ENCODE results near the gene C7orf25.

Gene C7orf25

GRCh38 chr7:42911454-42912447 lies at the start of gene C7orf25:
TSS of gene C7orf25 (minus strand) at chr7:42912070. CDS start at chr7:42910900, 1,170 bp downstream.
- peak; percentile 96 for DNase-seq (ENCODE audit: low spot score)

DNA sequence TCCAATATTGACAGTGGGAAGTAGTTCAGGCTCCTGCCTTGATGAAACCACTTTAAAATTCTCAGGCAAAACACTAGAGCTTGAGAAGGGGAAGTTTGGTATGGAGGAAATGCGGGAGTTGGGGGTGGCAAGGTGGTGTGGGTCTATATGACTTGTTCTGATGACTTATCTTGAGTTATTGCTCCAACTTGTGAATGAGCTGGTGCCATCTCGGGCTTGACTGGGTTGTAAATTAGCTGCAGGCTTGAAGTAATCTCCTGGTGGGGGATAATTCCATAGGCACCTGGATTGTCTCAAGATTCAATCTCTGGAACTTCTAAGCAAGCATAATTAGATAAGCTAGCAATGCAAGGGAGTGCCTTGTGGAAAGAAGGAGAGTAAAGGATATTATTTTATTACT lies 49.3 kb upstream of the C7orf25 start:
- no peak for DNase-seq (ENCODE audit: low spot score)

DNA sequence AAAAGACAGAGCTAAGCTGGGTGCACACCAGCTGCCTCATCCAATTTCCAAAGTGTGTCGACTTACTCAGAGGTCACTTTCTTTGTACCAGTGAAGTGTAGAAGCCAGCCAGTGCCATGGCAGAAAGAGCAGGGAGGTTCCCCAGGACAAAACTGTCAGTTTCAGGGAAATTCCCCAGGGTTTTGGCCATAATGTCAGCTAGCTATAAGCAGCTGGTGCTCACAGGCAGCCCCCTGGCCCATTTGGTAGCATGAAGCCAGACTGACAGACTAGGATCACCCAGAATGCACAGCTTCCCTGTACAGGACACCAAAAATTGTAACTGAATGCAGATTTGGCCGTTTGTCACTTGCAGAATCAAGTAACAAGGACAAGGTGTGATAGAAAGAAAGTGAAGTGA lies 48.9 kb upstream of the C7orf25 start:
- no peak for DNase-seq (ENCODE audit: low spot score)

DNA sequence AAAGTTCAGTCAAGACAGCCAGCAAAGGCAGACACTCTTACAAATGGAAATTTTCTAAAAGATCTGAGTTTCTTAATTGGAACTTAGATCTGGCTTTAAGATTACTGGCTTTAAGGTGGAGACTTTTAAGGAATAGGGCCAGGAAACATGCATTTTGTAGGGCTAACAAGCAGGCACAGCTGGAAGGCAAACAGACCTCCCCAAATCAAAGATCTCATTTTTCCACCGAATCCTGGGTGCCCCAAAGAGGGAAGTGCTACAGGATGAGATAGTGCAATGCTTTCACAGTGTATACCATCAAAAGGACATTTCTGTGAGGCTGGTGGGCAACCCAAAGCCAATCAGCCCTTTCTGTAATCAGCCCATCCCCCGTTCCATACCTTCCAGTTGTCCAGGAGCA lies 47.7 kb upstream of the C7orf25 start:
- DNase-seq (ENCODE audit: low spot score) = no peak

DNA sequence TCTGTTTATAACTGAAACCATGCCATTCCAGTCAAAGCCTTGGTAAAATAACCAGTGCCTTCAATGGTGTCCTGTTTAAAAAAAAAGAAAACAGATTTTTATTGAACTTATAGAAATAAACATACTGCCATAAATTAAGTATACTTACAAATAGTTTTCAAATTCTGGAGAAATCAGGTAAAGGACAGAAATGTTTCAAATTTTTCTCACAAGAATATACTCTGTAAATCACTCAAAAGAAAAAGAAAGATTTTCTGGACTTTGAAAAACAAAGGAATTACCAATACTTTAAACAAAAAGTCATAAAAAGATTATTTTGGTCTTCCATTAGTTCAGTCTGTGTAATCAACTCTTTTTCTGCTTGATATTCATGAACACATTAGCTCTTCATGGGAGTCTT lies 44.2 kb upstream of the C7orf25 start:
- DNase-seq (ENCODE audit: low spot score) = no peak

- DNase-seq (ENCODE audit: low spot score) = no peak
Observed at GRCh38 chr7:42953994-42954393, 42.1 kb upstream of the C7orf25 start.

DNA sequence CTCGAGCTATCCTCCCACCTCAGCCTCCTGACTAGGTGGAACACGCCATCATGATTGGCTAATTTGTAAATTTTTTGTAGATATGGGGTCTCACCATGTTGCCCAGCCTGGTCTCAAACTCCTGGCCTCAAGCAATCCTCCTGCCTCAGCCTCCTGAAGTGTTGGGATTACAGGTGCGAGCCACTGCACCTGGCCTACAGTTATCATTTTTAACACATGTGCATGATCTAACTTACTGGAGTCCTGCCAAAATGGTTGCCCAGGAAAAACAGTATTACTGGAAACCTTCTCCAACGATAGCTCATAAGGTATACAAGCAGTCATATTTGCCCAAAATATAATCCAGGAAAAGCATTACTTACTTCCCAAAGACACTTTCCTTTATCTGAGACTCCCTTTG lies 40.5 kb upstream of the C7orf25 start:
- DNase-seq (ENCODE audit: low spot score) = no peak

GRCh38 chr7:42950417-42950816 lies 38.5 kb upstream of the C7orf25 start:
- DNase-seq (ENCODE audit: low spot score) = no peak

- DNase-seq (ENCODE audit: low spot score) = no peak
Observed at GRCh38 chr7:42947521-42947920, 35.7 kb upstream of the C7orf25 start.

GRCh38 chr7:42946627-42946950 lies 34.7 kb upstream of the C7orf25 start:
- DNase-seq (ENCODE audit: low spot score) = no peak

DNA sequence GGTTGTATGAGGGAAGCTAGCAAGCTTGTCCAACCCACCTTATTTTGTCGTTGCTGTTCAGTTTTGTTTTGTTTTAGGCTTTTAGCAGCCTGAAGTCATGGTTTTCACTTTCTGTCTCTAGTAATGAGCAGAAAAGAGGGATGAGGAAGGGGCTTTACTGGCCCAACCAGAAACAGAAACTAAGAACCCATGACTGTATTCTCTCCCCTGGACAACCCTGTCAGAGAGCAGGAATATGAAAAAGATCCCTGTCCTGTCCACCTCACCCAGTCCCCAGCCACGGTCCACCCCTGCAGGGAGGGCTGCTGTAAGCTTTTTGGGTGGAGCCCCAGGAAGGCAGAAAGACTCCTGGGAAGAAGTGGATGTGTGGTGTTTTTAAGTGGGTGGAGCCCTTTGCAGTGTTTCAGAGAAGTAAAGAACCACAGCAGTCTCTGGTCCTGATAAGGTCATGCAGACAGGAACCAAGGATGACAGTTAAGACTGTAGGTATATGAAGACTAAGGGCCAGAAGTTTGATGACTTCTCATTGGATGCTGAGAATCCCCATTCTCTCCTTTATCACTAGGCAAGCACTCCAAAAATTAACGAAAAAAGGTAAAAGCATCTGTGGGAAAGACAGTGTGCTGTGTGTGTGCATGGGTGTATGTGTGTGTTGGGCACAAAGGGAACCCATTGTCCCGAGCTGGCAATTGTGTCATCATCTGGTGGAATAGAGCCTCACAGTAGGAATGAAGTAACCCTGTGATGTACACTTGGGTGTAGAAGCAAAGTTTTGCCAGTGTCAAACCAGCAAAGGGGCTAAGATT lies 34.2 kb upstream of the C7orf25 start:
- DNase-seq (ENCODE audit: low spot score) = no peak

DNA sequence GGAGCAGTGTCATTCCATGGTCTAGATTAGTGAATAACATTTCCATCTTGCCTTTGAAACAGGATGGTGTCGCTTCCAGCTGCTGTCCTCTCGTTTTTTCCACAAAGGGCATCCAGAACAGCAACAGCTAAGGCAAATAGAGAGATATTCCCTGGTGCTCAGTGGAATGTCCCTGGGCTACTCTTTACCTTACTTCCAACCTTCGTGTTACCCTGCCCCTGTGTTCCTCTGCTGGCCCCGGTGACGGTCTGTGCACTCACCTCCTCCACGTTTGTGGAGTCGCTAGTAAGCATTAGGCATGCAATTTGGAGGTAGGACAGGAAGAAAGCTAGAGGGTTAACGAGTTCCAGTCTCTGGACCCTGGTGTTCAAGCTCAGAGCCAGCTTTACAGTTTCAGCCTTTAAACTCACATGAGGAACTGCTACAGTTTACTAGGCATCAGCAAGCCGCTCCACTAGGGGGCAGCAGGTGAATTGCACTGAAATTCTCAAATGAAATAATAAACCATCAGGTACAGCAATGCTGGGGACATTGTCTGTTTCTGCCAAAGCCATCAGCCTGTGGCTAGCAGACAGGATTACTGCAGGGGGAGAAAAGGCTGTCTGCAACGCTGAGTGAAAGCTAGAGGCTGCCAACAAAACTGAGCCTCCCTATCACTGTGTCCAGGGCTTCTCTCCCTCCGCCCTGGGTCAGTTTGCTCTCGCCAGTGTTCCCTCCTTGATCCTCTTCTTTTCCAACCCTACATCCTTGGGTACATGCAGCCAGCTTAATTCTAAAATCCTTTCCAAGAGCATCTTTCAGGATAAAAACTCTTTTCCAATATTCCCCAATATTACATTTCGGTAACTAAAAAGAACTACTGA lies 29.3 kb upstream of the C7orf25 start:
- DNase-seq (ENCODE audit: low spot score) = peak; percentile 75

DNA sequence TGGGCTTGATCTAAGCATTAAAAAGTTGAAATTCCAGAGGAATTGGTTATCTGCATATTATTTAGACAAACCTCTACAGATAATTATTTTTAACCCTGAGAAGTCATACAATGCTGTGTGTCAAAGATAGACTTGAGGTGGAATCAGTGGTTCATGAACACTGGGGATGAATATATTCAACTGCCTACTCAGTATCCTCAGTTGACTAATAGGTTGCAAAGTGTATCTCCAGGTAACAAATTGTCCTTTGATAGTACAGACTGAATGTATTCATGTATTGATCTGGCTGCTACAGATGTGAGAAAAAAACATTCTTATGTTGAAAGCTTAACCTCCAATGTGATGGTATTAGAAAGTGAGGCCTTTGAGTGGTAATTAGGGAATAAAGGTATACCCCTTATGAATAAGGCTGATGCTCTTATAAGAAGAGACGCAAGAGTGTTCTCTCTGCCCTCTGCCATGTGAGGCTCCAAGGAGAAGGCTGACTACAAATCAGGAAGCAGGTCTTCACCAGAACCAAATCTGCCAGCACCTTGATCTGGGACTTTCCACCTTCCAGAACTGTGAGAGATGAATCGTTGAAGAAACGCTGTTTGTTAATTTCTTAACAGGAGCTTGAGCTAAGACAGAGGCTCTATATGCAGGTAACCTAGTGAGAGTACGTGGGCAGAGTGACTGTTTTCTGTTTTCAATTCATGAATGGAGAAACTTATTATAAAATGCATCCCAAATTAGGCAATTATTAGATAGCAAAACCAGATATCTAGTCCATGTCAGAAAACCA lies 27.8 kb upstream of the C7orf25 start:
- no peak for DNase-seq (ENCODE audit: low spot score)

DNA sequence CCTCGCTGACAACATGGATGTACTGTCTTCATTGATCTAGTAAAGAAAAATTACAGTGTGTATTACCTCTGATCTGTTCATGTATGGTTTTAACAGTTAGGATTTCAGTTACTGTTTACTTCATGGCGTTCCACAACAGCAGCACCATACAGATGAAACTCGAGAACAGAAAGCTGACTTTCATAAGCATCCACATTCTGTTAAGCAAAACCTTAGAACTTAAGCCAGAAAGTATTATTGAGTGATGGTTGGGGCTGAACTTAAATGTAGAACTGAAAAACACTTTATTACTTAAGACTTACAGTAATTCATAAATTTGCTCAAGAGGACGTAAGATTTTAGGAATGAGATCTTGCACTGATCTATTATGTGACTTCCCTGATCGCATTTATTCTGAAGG lies 24.0 kb upstream of the C7orf25 start:
- DNase-seq (ENCODE audit: low spot score) = no peak

DNA sequence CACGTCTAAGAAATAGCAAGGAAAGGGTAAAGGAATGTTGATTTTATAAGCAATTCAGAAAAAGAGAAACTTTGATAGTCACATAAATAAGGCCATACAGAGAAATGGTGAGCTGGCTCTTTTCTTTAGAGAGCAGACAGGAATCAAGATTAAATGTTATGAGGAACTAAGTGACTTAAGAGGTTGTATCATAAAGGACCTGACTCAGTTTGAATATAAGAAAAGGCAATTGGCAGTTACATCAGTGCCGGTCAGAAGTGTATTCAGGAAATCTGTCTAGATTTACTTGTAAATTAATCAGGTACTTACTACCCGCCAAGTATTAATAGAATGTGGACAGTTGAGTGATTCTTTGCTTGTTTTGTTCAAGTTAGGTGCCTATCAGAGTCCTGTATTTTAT lies 22.4 kb upstream of the C7orf25 start:
- no peak for DNase-seq (ENCODE audit: low spot score)

GRCh38 chr7:42932811-42933591 lies 21.1 kb upstream of the C7orf25 start:
- DNase-seq (ENCODE audit: low spot score) = peak; percentile 54

- DNase-seq (ENCODE audit: low spot score) = peak; percentile 100
Observed at GRCh38 chr7:42931834-42932651, 20.2 kb upstream of the C7orf25 start, which contains the start of the genes MRPL32 and PSMA2. TSS of gene MRPL32 (plus strand) at chr7:42932376. CDS start at chr7:42932387, 11 bp downstream. TSS of gene PSMA2 (minus strand) at chr7:42932174. CDS start at chr7:42932158, 16 bp downstream.

DNA sequence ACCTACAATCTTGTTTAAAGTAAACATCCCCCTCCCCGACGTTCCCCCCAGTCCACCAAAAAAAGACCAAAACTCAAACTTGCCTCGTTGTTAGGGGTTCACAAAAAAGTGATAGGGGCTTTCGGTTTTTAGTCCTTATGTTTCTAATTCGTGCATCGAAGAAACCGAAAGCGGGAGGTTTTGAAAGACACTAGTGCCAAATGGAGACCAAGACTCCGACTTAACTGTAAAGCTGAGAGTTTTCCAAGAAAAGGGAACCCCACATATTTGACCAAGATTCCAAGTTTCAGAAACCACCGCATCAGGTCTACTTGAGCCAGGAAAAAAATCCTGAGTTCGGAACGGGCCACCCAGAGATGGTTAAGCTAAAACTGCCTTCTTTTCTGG lies 19.6 kb upstream of the C7orf25 start:
- no peak for DNase-seq (ENCODE audit: low spot score)

DNA sequence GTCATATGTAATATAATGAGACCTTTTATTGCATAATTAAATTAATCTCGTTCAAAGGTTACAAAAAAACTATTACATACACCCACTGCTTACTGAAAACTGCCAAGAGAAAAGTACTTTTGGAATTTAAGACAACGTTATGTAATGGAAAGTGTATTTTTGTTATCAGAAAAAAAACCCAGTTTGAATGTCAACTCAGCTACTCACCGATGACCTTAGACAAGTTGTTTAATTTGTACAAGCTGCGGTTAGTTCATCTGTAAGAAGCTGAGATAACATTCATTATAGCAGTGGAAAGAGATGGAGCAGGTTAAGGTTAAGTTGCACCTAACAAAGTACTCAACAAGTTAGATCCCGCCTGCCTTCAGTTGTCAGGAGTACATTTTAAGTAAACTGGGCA lies 19.0 kb upstream of the C7orf25 start:
- DNase-seq (ENCODE audit: low spot score) = no peak

Measured in SW480 (cell line).